ENCODE data around the gene GFOD1.

DNA sequence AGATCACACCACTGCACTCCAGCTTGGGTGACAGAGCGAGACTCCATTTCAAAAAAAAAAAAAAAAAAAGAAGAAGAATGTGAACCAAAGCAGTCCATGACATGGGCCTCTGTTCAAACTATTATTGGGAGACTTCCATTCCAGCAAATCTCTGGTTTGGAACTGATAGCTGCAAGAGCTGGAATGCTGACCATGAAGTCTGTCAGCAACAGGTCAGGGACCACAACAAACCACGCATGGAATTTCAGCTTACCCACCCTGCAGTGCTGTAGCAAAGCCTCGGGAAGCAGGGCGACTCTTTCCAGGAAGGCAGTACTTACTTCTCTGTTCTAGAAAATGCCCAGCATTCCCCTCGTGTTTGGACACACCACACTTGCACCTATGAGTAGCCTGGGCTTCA is 125.0 kb downstream of the GFOD1 start:
- no peak for TF ChIP-seq CTCF (IDR thresholded peaks at IDR 0.05 in 8 of 11, conservative IDR thresholded peaks at IDR 0.05 in 3 of 11)
- TF ChIP-seq POLR2AphosphoS5 (IDR thresholded peaks at IDR 0.05): no peak
- TF ChIP-seq POLR2A (IDR thresholded peaks at IDR 0.05): no peak
